B cell (primary cell): ENCODE data around the gene CAB39L. TPM values are rescaled to one million over a fixed set of nuclear protein-coding genes. Genes with fewer than 3 reads are reported as not detected.

Experiments
- ATAC-seq: fragments of 200-7000 bp; cut with Tn5 transposase; one replicate; pipeline ENCODE4 v1.10.0; 2021; ENCODE audit warnings: low read depth, mild to moderate bottlenecking, moderate number of reproducible peaks, moderate library complexity
- CTCF ChIA-PET: fragments of 350-600 bp; sonication (Branson Sonifier 250); formaldehyde crosslinking; loops from one replicate; lab custom pipeline; 2021; ENCODE audit warnings: antibody characterized with exemption, inconsistent platforms; lab: Charles Lee
- POLR2A ChIA-PET: fragments of 350-600 bp; sonication (Branson Sonifier 250); formaldehyde crosslinking; loops from one replicate; lab custom pipeline; 2021; ENCODE audit warnings: antibody characterized with exemption; lab: Charles Lee
- DNase-seq: peaks from one replicate; pipeline ENCODE4 v3.0.0; 2013
- H2AFZ ChIP-seq: 2 replicates; pipeline ENCODE4 v1.6.1; 2012; ENCODE audit warnings: mild to moderate bottlenecking, low read depth, low read length; ENCODE audit not compliant: insufficient read depth, poor library complexity, severe bottlenecking
- H3K27ac ChIP-seq, 2 donors: 1 replicate in 1 of 2; 2 replicates in 1 of 2; pipeline ENCODE4 v1.5.1; 2012 to 2013; ENCODE audit warnings: low read length in 2 of 2, mild to moderate bottlenecking in 2 of 2, moderate library complexity in 1 of 2
- H3K27me3 ChIP-seq, 4 experiments: fragments of 200-600 bp in 1 of 4; sonication (generic) in 1 of 4; replicated peaks in 1 of 4; 1 replicate in 2 of 4; 2 replicates in 2 of 4; pipeline versions ENCODE4 v1.6.1 to v1.7.0; 2013 to 2016; ENCODE audit warnings: low read length in 3 of 4, mild to moderate bottlenecking in 2 of 4, mixed read lengths in 1 of 4, moderate library complexity in 1 of 4; ENCODE audit not compliant: insufficient read depth in 4 of 4, control insufficient read depth in 3 of 4; ENCODE audit errors: control extremely low read depth in 1 of 4
- H3K36me3 ChIP-seq, 2 experiments: replicated peaks in 1 of 2; 1 replicate in 1 of 2; 2 replicates in 1 of 2; pipeline versions ENCODE4 v1.6.1 to v1.7.1; 2013; ENCODE audit warnings: low read length in 1 of 2; ENCODE audit not compliant: insufficient read depth in 2 of 2, control insufficient read depth in 1 of 2; ENCODE audit errors: control extremely low read depth in 1 of 2, extremely low read depth in 1 of 2
- H3K4me1 ChIP-seq, 2 donors: fragments of 200-600 bp in 1 of 2; sonication (generic) in 1 of 2; 1 replicate in 1 of 2; 2 replicates in 1 of 2; pipeline versions ENCODE4 v1.5.1 to v1.6.1; 2013 to 2017; ENCODE audit warnings: low read length in 2 of 2; ENCODE audit not compliant: control insufficient read depth in 2 of 2, insufficient read depth in 2 of 2
- H3K4me2 ChIP-seq: replicated peaks from 2 replicates; pipeline ENCODE3; 2012; ENCODE audit warnings: mild to moderate bottlenecking, low read depth, low read length; ENCODE audit not compliant: poor library complexity, severe bottlenecking
- H3K4me3 ChIP-seq, 5 experiments: fragments of 200-600 bp in 1 of 5; sonication (generic) in 1 of 5; 1 replicate in 3 of 5; 2 replicates in 2 of 5; pipeline versions ENCODE4 v1.5.1 to v1.7.0; 2011 to 2016; ENCODE audit warnings: low read length in 4 of 5, mild to moderate bottlenecking in 4 of 5, low read depth in 2 of 5, control low read depth in 1 of 5, moderate library complexity in 1 of 5; ENCODE audit not compliant: insufficient read depth in 1 of 5; ENCODE audit errors: control extremely low read depth in 1 of 5, extremely low read depth in 1 of 5
- H3K79me2 ChIP-seq: fragments of 200-600 bp; sonication (generic); one replicate; pipeline ENCODE4 v1.6.0; 2016; ENCODE audit warnings: low read length; ENCODE audit not compliant: control insufficient read depth, insufficient read depth
- H3K9ac ChIP-seq: fragments of 200-600 bp; sonication (generic); 2 replicates; pipeline ENCODE4 v1.6.1; 2017; ENCODE audit warnings: mild to moderate bottlenecking, low read length, moderate library complexity
- H3K9me3 ChIP-seq, 3 donors: one replicate each; pipeline versions ENCODE4 v1.6.1 to v1.7.1; 2013; ENCODE audit warnings: low read length in 2 of 3; ENCODE audit not compliant: control insufficient read depth in 2 of 3, insufficient read depth in 1 of 3; ENCODE audit errors: control extremely low read depth in 1 of 3
- H4K20me1 ChIP-seq: 2 replicates; pipeline ENCODE4 v1.6.0; 2012; ENCODE audit warnings: mild to moderate bottlenecking, low read length; ENCODE audit not compliant: insufficient read depth, control insufficient read depth, poor library complexity, severe bottlenecking
- H3K27ac Mint-ChIP-seq: one replicate; pipeline ENCODE4 v1.8.0; 2021; ENCODE audit warnings: mixed read lengths
- H3K27me3 Mint-ChIP-seq: one replicate; pipeline ENCODE4 v1.8.0; 2021; ENCODE audit warnings: mixed read lengths
- H3K4me1 Mint-ChIP-seq: one replicate; pipeline ENCODE4 v1.8.0; 2021; ENCODE audit warnings: mixed read lengths
- H3K4me3 Mint-ChIP-seq: one replicate; pipeline ENCODE4 v1.8.0; 2021; ENCODE audit warnings: mixed read lengths
- H3K9me3 Mint-ChIP-seq: one replicate; pipeline ENCODE4 v1.8.0; 2022; ENCODE audit warnings: mixed read lengths; ENCODE audit not compliant: insufficient read depth
- CTCF ChIP-seq: fragments of 200-600 bp; IDR thresholded peaks from one replicate; pipeline ENCODE4 v1.8.0; 2022; ENCODE audit warnings: antibody characterized with exemption, mild to moderate bottlenecking
- EZH2 ChIP-seq: IDR thresholded peaks from 2 replicates; pipeline ENCODE4 v1.6.1; 2012; ENCODE audit warnings: borderline replicate concordance, low read depth, mild to moderate bottlenecking, moderate library complexity, low read length; ENCODE audit not compliant: insufficient read depth, poor library complexity, severe bottlenecking
- WGBS: methylation state at CpG from one replicate; pipeline ENCODE4 v1.1.5; 2013; ENCODE audit warnings: missing lambda C conversion rate; ENCODE audit not compliant: insufficient coverage; 5-methylcytosine and 5-hydroxymethylcytosine counted together
- intact Hi-C: fragments of 100-400 bp; cut with micrococcal nuclease; formaldehyde crosslinking; loops from one replicate; pipeline ENCODE4 v1.10.0; 2022
- polyA plus RNA-seq: library from polyadenylated mRNA; depleted of rRNA; stranded (reverse); fragments of >200 nt; gene quantifications from 2 replicates; pipeline ENCODE4 v1.2.3, GENCODE V29; 2012
- total RNA-seq, 2 donors: library from RNA; stranded (reverse); fragments of 120-200 nt in 1 of 2; gene quantifications; 1 replicate in 1 of 2; 2 replicates in 1 of 2; pipeline versions ENCODE4 v1.2.3 to v1.2.4, GENCODE V29; 2013 to 2022

The CAB39L gene
- total and polyA plus RNA-seq, 2 donors (not counting 1 experiment from before 2014, with no cell fraction given) = 1.5 to 9.6 TPM

- H3K9me3 Mint-ChIP-seq = no peaks in the 10 kb centered on the region
- H3K27ac Mint-ChIP-seq = no peak overlapping the region
- intact Hi-C loops = no loop called here
Observed at GRCh38 chr13:49322702-49323101, 121.2 kb downstream of the CAB39L start.

GRCh38 chr13:49320975-49321374 is 122.9 kb downstream of the CAB39L start:
- H3K27me3 Mint-ChIP-seq = no peaks in the 10 kb centered on the region
- TF ChIP-seq CTCF (no peak), EZH2 (no peak)
- peaks cover 8 to 13% of the 10 kb centered on the region in 2 donors for H3K4me1 ChIP-seq
- no peaks in the 10 kb centered on the region for H3K9me3 ChIP-seq
- intact Hi-C loops = no loop called here
- no peak overlapping the region for H2AFZ ChIP-seq
- ChIA-PET CTCF (interaction anchor here (1.1 kb wide), 1 partner anchor 8 kb away, joined by 4 read pairs; no protein-coding TSS in a partner anchor), POLR2A (no interaction called here)
- no CpG with 5 or more reads among the region's 2 CpGs for WGBS
- H4K20me1 ChIP-seq = no peaks in the 10 kb centered on the region
- peaks cover 19% of the 10 kb centered on the region for H3K4me1 Mint-ChIP-seq
- H3K9ac ChIP-seq = no peak overlapping the region
- H3K27me3 ChIP-seq = no peaks in the 10 kb centered on the region
- ATAC-seq (no peak), DNase-seq (no peak)
- H3K27ac ChIP-seq = no peak overlapping the region
- H3K9me3 Mint-ChIP-seq = no peaks in the 10 kb centered on the region
- H3K4me2 ChIP-seq = no peak overlapping the region
- no peak overlapping the region for H3K27ac Mint-ChIP-seq
- no peaks in the 10 kb centered on the region for H3K36me3 ChIP-seq
- no peaks in the 10 kb centered on the region for H3K79me2 ChIP-seq
- no peak overlapping the region for H3K4me3 Mint-ChIP-seq
- H3K4me3 ChIP-seq = no peak overlapping the region

More at GRCh38 chr13:49322702-49323101, 121.2 kb downstream of the CAB39L start:
- Histone ChIP-seq H3K27ac (no peak overlapping the region), H3K9ac (no peak overlapping the region), H3K36me3 (no peaks in the 10 kb centered on the region), H3K27me3 (no peaks in the 10 kb centered on the region), H3K9me3 (no peaks in the 10 kb centered on the region), H4K20me1 (no peaks in the 10 kb centered on the region), H3K4me2 (no peak overlapping the region), H2AFZ (no peak overlapping the region), H3K4me3 (no peak overlapping the region), H3K79me2 (no peaks in the 10 kb centered on the region), H3K4me1 (peaks cover 8 to 13% of the 10 kb centered on the region in 2 donors)
- no peak for TF ChIP-seq CTCF
- TF ChIP-seq EZH2 = no peak
- ChIA-PET CTCF (interaction anchor here (0.6 kb wide), 1 partner anchor 546 kb away, joined by 3 read pairs; no protein-coding TSS in a partner anchor), POLR2A (no interaction called here)
- no peak for DNase-seq
- no peaks in the 10 kb centered on the region for H3K27me3 Mint-ChIP-seq
- no peak for ATAC-seq
- H3K4me1 Mint-ChIP-seq = peaks cover 19% of the 10 kb centered on the region
- no CpG with 5 or more reads among the region's 2 CpGs for WGBS
- H3K4me3 Mint-ChIP-seq = no peak overlapping the region
